Brain pericyte (primary cell): Measurements from ENCODE around the gene RAB42.
"Not testable (repeated sequence)": the region's sequence is repeated elsewhere in the genome, so short reads cannot be mapped to it uniquely, and the experiment has no call there.

Source experiments
- DNase-seq: peaks from one replicate; pipeline ENCODE4 v3.0.0-alpha.2; 2012; ENCODE audit warnings: low read depth, low spot score

The RAB42 gene

GRCh38 chr1:28591708-28592320 is at the start of gene RAB42:
Gene RAB42 (plus strand): TSS chr1:28592265. CDS start chr1:28592512, 247 bp downstream.
- no peak for DNase-seq

DNA sequence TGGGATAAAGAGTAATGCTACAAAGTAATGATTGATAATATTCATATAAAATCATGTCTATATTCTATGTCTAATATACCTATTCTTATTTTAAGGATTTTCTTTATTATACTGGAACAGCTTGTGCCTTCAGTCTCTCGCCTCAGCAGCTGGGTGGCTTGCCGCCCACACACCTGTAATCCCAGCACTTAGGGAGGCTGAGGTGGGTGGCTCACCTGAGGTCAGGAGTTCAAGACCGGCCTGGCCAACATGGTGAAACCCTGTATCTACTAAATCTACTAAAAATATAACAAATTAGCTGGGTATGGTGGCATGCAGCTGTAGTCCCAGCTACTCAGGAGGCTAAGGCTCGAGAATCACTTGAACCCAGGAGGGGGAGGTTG is 46.8 kb upstream of the RAB42 start:
- DNase-seq: no peak

GRCh38 chr1:28548318-28548717 is 43.7 kb upstream of the RAB42 start:
- no peak for DNase-seq

DNA sequence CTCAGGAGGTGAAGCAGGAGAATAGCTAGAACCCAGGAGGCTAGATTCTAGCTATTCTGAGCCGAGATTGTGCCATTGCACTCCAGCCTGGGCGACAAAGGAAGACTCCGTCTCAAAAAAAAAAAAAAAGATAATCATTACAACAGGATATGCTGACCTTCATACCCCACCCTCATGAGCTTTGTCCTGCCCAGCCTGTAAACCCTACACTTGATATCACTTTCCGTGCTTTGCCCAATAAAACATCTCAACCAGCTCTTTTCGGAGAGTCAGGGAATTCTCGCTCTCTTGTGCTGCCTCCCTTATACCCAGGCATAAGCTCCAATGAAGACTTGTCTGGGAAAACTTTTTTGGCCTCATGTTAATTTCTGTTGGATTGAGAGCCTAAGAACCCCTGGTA is 40.7 kb upstream of the RAB42 start:
- DNase-seq: no peak

DNA sequence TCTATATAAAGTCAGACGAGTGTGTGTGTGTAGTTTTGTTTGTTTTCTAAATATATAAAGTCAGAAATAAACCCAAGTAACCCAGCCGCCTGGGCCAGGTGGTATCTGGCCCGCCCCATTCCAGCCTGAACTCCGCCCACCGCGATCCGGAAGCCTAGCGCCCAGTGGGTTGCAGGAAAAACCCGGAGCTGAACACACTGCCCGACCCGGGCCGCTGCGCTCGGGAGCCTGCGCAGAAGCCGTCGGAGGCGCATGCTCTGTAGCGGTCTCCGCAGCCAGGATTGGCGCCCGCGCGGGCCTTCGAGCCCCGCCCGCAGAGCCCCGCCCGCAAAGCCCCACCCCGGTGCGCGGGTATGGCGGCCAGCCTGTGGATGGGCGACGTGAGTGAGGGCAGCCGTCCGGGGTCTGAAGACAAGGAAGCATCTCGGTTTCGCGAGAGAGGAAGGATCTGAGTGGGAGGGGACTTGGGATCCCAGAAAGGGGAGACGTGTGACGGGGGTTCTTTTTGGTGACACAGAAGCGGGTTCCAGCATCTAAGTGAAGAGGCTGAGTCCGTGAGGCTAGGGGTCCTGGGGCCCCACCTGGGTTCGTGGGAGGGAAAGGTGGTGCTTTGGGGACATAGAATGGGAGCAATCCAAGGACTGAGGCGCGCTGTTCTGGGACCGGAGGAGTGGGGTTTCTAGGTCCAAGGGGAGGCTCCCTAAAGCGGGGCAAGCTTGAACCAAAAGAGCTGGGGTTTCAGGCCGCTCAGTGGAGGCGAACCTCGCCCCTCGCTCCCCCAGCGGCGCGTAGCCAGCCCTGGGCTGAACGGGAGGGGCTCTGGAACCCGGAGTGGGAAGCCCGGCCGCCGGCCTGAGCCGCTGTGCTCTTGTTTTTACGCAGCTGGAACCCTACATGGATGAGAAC is 39.1 kb upstream of the RAB42 start, which contains the start of gene TRNAU1AP:
Gene TRNAU1AP, plus strand, starts transcription at position 328 of the 906 bp plus-strand sequence. Its CDS starts 26 bp downstream, at position 354.
- peak; percentile 78 for DNase-seq

DNA sequence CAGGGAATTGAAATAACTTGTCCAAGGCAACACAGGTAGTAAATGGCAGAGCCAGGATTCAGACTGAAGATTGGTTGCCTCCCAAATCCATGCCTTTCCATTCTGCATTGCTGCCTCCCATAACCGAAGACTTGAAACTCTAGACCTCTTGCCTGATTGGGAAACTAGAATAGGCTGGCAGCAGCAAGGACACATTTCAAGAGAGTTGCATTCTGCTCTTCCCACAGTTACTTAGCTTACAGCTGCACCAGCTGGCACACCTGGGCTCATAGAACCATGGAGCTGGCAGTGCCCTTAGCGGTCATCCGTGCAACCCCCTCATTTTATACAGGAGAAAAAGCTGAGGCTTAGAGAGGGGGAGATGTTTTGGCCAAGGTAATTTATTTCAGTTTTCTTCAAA is 31.2 kb upstream of the RAB42 start:
- no peak for DNase-seq

- DNase-seq: no peak
Observed at GRCh38 chr1:28564310-28564709, 27.8 kb upstream of the RAB42 start.

DNA sequence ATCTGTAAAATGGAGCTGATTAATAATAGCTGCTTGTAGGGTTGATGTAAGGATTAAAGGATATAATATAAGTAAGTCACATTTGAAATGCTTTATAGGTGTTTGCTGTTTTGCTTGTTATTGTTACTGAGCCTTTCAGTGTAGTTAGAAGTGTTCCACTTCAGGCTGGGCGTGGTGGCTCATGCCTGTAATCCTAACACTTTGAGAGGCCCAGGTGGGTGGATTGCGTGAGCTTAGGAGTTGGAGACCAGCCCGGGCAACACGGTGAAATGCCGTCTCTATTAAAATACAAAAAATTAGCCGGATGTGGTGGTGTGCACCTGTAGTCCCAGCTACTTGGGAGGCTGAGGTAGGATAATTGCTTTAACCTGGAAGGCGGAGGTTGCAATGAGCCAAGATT is 27.0 kb upstream of the RAB42 start:
- no peak for DNase-seq

- no peak for DNase-seq
Observed at GRCh38 chr1:28565726-28566125, 26.3 kb upstream of the RAB42 start.

DNA sequence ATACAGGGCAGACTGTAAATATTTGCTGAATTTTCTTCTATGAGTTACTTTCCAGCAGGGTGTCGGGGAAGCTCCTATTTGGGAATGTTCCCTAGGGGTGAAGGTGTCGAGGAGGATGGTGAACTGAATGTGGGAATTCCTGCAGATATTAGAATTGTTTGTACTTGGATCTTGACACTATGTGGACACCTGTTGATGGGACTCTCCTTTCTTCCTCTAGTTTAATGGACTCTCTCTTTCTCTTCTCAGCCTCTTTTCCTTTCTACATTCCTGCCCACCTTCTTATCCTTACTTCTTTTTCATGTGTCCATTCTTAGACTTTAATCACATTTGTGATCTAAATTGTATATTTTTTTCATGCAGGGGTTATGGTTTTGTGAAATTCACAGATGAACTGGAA is 25.1 kb upstream of the RAB42 start:
- DNase-seq: no peak

DNA sequence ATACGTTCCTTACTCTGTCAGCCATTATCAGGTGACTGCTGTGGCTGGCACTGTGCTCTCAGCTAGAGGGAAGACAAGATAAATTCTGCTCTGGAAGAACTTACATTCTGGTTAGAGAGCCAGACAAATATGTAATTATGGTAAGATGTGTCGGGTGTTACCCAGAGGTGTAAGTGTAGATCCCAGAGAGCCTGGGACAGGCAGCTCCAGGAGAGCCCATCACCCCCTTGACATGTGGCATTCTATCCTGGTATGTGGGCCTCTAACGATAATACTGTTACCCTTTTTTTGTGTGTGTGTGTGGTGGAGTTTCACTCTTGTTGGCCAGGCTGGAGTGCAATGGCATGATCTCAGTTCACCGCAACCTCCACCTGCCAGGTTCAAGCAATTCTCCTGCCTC is 20.2 kb upstream of the RAB42 start:
- no peak for DNase-seq

DNA sequence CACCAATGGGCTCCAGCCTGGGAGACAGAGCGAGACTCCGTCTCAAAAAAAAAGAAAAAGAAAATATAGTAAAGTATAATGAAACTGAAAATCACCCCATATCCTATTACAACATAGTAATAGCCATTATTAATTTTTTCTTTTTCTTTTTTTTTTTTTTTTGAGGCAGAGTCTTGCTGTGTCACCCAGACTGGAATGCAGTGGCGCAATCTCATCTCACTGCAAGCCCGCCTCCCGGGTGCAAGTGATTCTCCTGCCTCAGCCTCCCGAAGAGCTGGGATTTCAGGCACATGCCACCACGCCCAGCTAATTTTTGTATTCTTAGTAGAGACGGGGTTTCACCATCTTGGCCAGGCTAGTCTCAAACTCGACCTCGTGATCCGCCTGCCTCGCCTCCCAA is 19.2 kb upstream of the RAB42 start:
- DNase-seq: not testable (repeated sequence)

DNA sequence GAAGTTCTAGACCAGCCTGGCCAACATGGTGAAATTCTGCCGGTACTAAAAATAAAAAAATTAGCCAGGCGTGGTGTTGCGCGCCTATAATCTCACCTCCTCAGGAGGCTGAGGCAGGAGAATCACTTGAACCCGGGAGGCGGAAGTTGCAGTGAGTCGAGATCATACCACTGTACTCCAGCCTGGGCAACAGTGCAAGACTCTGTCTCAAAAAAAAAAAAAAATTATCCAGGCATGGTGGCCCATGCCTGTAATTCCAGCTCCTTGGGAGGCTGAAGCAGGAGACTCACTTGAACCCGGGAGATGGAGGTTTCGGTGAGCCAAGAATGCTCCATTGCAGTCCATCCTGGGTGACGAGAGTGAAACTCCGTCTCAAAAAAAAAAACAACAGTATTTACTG is 18.5 kb upstream of the RAB42 start:
- DNase-seq: no peak

DNA sequence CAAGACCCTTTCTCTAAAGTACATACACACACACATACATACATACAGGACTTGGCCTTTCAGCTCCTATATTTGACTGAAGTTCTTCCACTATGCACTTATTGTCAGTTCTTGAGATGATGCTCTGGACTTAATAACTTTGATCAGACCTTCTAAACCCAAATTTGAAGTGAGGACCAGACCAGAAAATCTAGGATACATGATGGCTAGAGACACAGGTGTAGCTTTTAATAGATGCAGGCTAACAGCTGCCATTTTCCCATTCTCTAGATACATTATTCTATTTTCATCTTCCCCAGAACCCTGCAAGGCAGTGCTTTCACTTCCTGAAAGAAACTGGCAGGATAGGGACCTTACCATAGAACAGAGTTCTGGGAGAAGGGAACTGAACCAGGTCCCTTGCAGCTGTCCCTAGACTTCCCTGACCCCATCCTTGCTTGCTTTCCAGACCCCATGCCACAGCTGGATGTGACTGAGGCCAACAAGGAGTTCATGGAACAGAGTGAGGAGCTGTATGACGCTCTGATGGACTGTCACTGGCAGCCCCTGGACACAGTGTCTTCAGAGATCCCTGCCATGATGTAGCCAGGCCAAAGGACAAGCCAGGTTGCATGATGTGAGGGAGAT is 14.9 kb upstream of the RAB42 start:
- no peak for DNase-seq

- no peak for DNase-seq
Observed at GRCh38 chr1:28577738-28578536, 14.1 kb upstream of the RAB42 start.

GRCh38 chr1:28578696-28579218 is 13.3 kb upstream of the RAB42 start:
- no peak for DNase-seq

GRCh38 chr1:28579401-28579800 is 12.7 kb upstream of the RAB42 start:
- DNase-seq: no peak

DNA sequence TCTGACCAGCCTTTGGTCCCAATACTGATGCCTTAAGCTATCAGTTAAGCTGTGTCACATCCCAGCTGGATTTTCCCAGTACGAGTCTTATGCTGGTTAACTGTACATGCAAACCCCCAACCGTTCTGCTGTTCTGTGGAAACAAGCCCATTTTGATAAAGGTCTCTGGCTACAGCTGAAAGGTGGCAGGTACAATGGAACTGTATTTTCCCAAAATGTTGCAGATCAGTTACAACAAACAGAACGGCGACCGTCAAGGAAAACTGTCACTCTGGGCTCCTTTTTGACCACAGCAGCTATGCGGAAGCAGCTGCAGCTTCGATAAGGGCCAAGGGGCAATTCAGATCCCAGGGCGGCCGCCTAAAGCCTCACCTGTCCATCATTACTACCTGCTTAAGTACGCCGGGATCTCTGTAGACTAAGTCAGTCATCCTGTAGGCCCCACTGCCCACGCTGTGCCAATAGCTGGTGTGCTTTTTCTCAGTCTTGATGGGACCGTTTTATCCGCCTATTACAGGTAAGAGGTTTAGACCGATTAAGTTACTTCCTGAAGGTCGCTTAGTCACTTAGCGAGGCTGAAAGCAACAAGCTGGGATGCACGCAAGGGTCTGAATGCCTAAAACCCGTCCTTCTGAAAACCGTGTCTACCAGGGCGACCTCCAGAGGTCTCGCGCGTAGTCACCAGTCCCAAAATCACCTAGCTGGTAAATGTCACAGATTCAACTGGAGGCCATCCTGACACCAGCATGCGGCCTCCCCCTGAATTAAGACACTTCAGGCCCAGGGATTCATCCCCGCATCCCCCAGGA is 11.1 kb upstream of the RAB42 start:
- DNase-seq: no peak

- DNase-seq: peak; percentile 91
Observed at GRCh38 chr1:28581531-28582247, 10.4 kb upstream of the RAB42 start.

GRCh38 chr1:28582248-28582615 is 9.8 kb upstream of the RAB42 start:
- no peak for DNase-seq
